HepG2 (cell line): ENCODE results near the gene GAPT.

Experiments used
- CEBPZ ChIP-seq: IDR thresholded peaks from 2 replicates; pipeline ENCODE4 v1.6.1; 2012; ENCODE audit warnings: low read length, improper control_type of control experiment
- CTCF ChIP-seq: sonication (generic); formaldehyde crosslinking; IDR thresholded peaks from 2 replicates; pipeline ENCODE4 v1.5.0; 2020; ENCODE audit warnings: mild to moderate bottlenecking, missing genetic modification reagents, moderate library complexity
- FOXM1 ChIP-seq: sonication (generic); formaldehyde crosslinking; IDR thresholded peaks from 2 replicates; pipeline ENCODE4 v1.5.0; 2020; ENCODE audit warnings: missing genetic modification reagents
- GTF2F1 ChIP-seq: fragments of 150-350 bp; IDR thresholded peaks from 2 replicates; pipeline ENCODE4 v1.6.1; 2014; ENCODE audit warnings: low read length
- HNF1B ChIP-seq: sonication (generic); formaldehyde crosslinking; IDR thresholded peaks from 2 replicates; pipeline ENCODE4 v1.5.1; 2020; ENCODE audit warnings: mild to moderate bottlenecking, moderate library complexity, missing genetic modification reagents
- KDM2A ChIP-seq: sonication (generic); formaldehyde crosslinking; IDR thresholded peaks from 2 replicates; pipeline ENCODE4 v1.4.0; 2020; ENCODE audit warnings: low read depth, missing genetic modification reagents, borderline replicate concordance
- THAP7 ChIP-seq: sonication (generic); formaldehyde crosslinking; IDR thresholded peaks from 2 replicates; pipeline ENCODE4 v1.8.1; 2023; ENCODE audit warnings: mild to moderate bottlenecking, missing genetic modification reagents
- ZBTB21 ChIP-seq: sonication (generic); formaldehyde crosslinking; IDR thresholded peaks from 2 replicates; pipeline ENCODE4 v1.4.0; 2020; ENCODE audit warnings: missing genetic modification reagents
- ZNF678 ChIP-seq: sonication (generic); formaldehyde crosslinking; IDR thresholded peaks from 2 replicates; pipeline ENCODE4 v1.4.0; 2020; ENCODE audit warnings: mild to moderate bottlenecking, missing genetic modification reagents

GRCh38 chr5:58453306-58453705, 37.9 kb upstream of the GAPT start:
- TF ChIP-seq CTCF (CRISPR knock-in tag): no peak
- no peak for TF ChIP-seq KDM2A (CRISPR knock-in tag)
- no peak for TF ChIP-seq ZBTB21 (CRISPR knock-in tag)
- no peak for TF ChIP-seq GTF2F1
- no peak for TF ChIP-seq THAP7
- TF ChIP-seq ZNF678 (CRISPR knock-in tag): no peak
- no peak for TF ChIP-seq FOXM1 (CRISPR knock-in tag)
- no peak for TF ChIP-seq CEBPZ
- no peak for TF ChIP-seq HNF1B
